GM12875 (cell line): ENCODE data around the gene KCNK17.

Source experiments
- H3K4me3 ChIP-seq: one replicate; pipeline ENCODE4 v1.5.1; 2011; ENCODE audit warnings: low read depth, low read length, control low read depth
- CTCF ChIP-seq: IDR thresholded peaks from 2 replicates; pipeline ENCODE4 v1.5.1; 2011; ENCODE audit warnings: low read depth, mild to moderate bottlenecking, control low read depth, inconsistent platforms, low read length, moderate library complexity, borderline replicate concordance; ENCODE audit not compliant: insufficient read depth

The KCNK17 gene

GRCh38 chr6:39322306-39322850 is 8.2 kb upstream of the KCNK17 start, which contains the start of gene KCNK16:
KCNK16 (minus strand) TSS chr6:39322702; CDS start chr6:39322540, 162 bp downstream.
- no peak within 1 kb of the TSS for H3K4me3 ChIP-seq

DNA sequence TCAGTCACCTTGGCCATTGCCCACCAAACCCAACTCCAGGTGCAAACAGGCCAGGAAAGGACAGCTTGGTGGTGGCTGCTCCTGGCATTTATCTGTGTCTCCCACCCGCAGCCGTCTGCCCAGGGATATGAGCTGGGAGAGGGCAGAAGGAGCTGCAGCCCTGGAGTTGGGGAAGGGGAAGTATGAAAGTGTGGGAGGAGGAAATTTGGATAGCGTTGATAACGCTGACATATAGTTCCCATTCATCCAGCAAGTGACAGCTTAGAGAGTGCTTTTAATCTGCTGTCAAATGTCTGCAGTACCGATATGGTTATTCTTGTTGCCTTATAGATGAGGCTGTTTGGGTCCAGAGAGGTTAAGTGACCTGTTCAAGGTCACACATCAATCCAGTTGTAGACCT is 7.5 kb upstream of the KCNK17 start:
- H3K4me3 ChIP-seq = no peak overlapping the region
- TF ChIP-seq CTCF = no peak

More at GRCh38 chr6:39322306-39322850, 8.2 kb upstream of the KCNK17 start, which contains the start of gene KCNK16:
- no peak for TF ChIP-seq CTCF

DNA sequence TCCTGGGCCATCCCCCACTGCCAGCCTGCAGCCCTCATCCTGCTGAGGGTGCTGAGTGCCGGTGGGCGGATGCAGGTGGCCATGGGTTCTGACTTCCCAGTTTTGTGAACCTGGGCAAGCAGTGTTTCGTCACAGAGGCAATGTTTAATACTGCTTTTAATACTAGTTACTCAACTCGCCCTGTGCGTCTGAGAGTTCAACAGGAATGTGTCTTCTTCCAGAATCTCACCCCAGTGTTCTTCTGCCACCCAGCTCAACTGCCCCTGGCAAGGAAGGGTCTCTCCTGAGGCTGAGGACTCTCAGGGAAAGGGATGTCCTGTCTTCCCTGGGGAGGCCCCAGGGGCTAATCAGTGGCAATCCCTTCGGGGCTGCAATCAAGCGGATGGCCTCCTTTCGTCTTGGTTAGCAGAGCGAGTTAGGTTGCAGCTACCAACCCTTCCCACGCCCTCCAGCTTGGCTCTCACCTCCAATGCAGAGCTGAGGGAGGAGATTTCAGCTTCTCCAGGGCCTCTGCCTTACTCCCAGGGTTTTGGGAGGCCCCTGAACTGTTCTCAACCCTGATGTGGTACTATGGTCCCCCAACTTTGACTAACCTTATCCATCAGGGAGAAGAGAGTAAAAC is 6.3 kb upstream of the KCNK17 start:
- no peak overlapping the region for H3K4me3 ChIP-seq
- TF ChIP-seq CTCF = no peak

DNA sequence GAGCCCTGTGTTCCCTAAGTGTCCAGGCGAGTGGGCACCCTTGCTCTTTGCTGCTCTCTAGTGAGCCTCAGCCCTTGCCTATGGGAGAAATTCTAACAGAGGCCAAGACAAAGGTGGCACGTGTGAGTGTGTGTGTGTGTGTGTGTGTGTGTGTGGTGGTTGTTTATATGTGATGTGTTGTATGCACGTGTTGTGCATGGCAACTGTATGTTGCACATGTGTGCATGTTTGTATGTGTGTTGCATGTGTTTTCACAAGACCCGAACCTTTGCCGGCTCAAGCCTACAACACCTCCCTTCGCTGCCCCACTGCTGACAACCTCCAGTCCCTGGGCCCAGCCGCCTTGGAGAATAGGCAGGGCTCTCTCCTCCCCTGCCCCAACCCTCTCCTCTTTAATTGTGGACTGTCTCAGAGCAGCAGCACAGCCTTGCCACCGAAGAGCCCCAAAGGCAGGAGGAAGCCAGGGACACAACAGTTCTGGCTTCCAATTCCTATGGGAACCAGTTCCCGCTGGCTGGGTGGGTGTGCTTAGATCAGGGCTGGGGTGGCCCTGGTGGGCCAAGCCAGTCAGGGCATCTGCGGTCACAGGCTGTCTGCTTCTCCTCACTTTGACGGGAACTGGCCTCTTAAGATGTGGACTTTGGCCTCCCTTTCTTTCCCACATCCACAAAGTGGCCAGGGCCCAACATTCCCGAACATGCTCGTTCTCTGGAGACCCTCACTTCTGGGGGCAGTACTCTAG is 5.6 kb upstream of the KCNK17 start:
- TF ChIP-seq CTCF = no peak

DNA sequence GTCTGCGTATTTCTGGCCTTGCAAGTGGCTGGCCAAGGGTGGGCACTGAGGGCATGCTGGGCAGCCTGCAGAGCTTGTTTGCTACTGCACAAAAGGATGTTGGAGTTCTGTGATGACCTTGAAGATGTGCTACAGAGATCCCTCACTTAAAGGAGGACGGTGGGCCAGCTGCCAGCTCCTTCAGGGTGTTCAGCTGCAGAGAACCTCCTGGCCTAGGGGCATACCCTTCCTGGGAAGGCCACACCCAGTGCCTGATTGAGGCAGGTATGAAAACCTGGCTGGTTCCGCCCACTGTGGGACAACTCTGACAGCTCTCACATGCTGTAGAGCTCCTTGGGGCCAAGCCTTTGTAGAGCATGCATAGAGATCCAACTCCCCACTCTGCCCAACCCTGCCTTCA is 3.0 kb upstream of the KCNK17 start:
- no peak for TF ChIP-seq CTCF
- H3K4me3 ChIP-seq = no peak overlapping the region

More for the DNA sequence above, 5.6 kb upstream of the KCNK17 start:
- no peak overlapping the region for H3K4me3 ChIP-seq

DNA sequence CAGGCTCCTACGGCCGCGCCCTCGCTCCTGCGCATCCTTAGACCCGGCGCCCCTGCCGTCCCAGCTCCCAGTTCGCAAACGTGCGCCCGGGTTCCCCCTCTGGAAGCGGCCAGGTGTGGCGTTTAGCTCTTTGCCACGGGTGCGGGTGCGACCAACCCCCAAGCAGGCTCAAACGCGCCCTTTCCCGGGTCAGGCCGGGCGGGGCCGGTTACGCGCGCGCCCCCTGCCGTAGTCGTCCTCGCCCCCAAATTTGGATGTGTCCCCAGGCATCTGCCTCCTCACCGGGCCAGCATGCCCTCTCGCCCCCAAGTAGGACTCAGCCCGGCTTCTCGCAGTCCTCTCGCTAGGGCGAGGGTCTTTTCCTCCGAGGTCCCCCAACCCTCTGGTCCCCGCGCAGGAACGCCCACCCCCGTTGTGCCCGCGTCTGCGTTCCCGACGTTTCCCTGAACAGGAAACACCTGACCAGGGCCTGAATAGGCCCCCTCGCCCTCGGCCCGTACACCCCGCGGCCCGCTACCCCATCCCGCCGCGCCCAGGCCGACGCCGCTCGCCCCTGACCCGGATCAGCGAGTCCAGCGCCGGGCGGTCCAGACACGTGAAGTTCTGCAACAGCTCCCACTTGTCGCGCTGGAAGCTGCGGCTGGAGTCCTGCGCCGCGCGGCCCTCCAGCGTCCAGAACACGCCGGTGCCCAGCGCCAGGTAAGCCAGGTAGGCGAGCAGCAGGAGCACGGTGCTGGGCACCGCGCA is 520 bp downstream of the KCNK17 start:
- no peak overlapping the region for H3K4me3 ChIP-seq
- TF ChIP-seq CTCF = no peak
